ENCODE results near the gene CDH22.

The CDH22 gene

GRCh38 chr20:46249671-46250070 lies 58.6 kb downstream of the CDH22 start:
- no peak for DNase-seq (ENCODE audit: low read depth in 4 of 4, low spot score in 1 of 4)

- no peak for DNase-seq (ENCODE audit: low read depth in 4 of 4, low spot score in 1 of 4)
Measured at GRCh38 chr20:46246559-46246958, 61.7 kb downstream of the CDH22 start.

- DNase-seq (ENCODE audit: low read depth in 4 of 4, low spot score in 1 of 4): no peak
Measured at GRCh38 chr20:46243707-46244628, 64.3 kb downstream of the CDH22 start.

- no peak for DNase-seq (ENCODE audit: low read depth in 4 of 4, low spot score in 1 of 4)
Measured at GRCh38 chr20:46242390-46242789, 65.9 kb downstream of the CDH22 start.

- DNase-seq (ENCODE audit: low read depth in 4 of 4, low spot score in 1 of 4): no peak
Measured at GRCh38 chr20:46240881-46241280, 67.4 kb downstream of the CDH22 start.

GRCh38 chr20:46240065-46240464 lies 68.2 kb downstream of the CDH22 start:
- DNase-seq (ENCODE audit: low read depth in 4 of 4, low spot score in 1 of 4): no peak

GRCh38 chr20:46237736-46238135 lies 70.6 kb downstream of the CDH22 start:
- DNase-seq (ENCODE audit: low read depth in 4 of 4, low spot score in 1 of 4): no peak

GRCh38 chr20:46237227-46237626 lies 71.1 kb downstream of the CDH22 start:
- no peak for DNase-seq (ENCODE audit: low read depth in 4 of 4, low spot score in 1 of 4)

GRCh38 chr20:46235077-46235476 lies 73.2 kb downstream of the CDH22 start:
- DNase-seq (ENCODE audit: low read depth in 4 of 4, low spot score in 1 of 4): no peak

GRCh38 chr20:46233701-46234100 lies 74.6 kb downstream of the CDH22 start:
- no peak for DNase-seq (ENCODE audit: low read depth in 4 of 4, low spot score in 1 of 4)

- no peak for DNase-seq (ENCODE audit: low read depth in 4 of 4, low spot score in 1 of 4)
Measured at GRCh38 chr20:46232539-46232938, 75.8 kb downstream of the CDH22 start.

GRCh38 chr20:46230801-46231282 lies 77.5 kb downstream of the CDH22 start:
- no peak for DNase-seq (ENCODE audit: low read depth in 4 of 4, low spot score in 1 of 4)

- no peak for DNase-seq (ENCODE audit: low read depth in 4 of 4, low spot score in 1 of 4)
Measured at GRCh38 chr20:46230106-46230491, 78.2 kb downstream of the CDH22 start.

- DNase-seq (ENCODE audit: low read depth in 4 of 4, low spot score in 1 of 4): no peak
Measured at GRCh38 chr20:46229478-46230105, 78.7 kb downstream of the CDH22 start.

- DNase-seq (ENCODE audit: low read depth in 4 of 4, low spot score in 1 of 4): no peak
Measured at GRCh38 chr20:46228670-46229069, 79.6 kb downstream of the CDH22 start.

GRCh38 chr20:46227272-46227767 lies 81.0 kb downstream of the CDH22 start:
- no peak for DNase-seq (ENCODE audit: low read depth in 4 of 4, low spot score in 1 of 4)

- no peak for DNase-seq (ENCODE audit: low read depth in 4 of 4, low spot score in 1 of 4)
Measured at GRCh38 chr20:46226602-46227001, 81.7 kb downstream of the CDH22 start.

GRCh38 chr20:46222521-46223007 lies 85.7 kb downstream of the CDH22 start:
- no peak for DNase-seq (ENCODE audit: low read depth in 4 of 4, low spot score in 1 of 4)

GRCh38 chr20:46221256-46221833 lies 87.0 kb downstream of the CDH22 start:
- no peak for DNase-seq (ENCODE audit: low read depth in 4 of 4, low spot score in 1 of 4)

GRCh38 chr20:46220455-46221207 lies 87.7 kb downstream of the CDH22 start:
- DNase-seq (ENCODE audit: low read depth in 4 of 4, low spot score in 1 of 4): no peak

GRCh38 chr20:46219920-46220319 lies 88.4 kb downstream of the CDH22 start:
- DNase-seq (ENCODE audit: low read depth in 4 of 4, low spot score in 1 of 4): no peak
